Measurements from ENCODE around the gene SCAMP2.

GRCh38 chr15:74816624-74817369 is 56.4 kb downstream of the SCAMP2 start:
- TF ChIP-seq SP1 (IDR thresholded peaks at IDR 0.05; ENCODE audit: low read depth), result no peak
- no peak for TF ChIP-seq ELF1 (IDR thresholded peaks at IDR 0.05; ENCODE audit: borderline replicate concordance, low read depth)
- no peak for TF ChIP-seq EZH2 (IDR thresholded peaks at IDR 0.05)
- TF ChIP-seq CTCF (IDR thresholded peaks at IDR 0.05 in 2 of 3, conservative IDR thresholded peaks at IDR 0.05 in 1 of 3; ENCODE audit: borderline replicate concordance in 1 of 3, insufficient read depth in 1 of 3, low read depth in 2 of 3, low read length in 2 of 3), result no peak
- no peak for TF ChIP-seq POLR2A (IDR thresholded peaks at IDR 0.05; ENCODE audit: borderline replicate concordance, extremely low read depth, insufficient read depth, insufficient read length)
- TF ChIP-seq POLR2AphosphoS5 (IDR thresholded peaks at IDR 0.05; ENCODE audit: low read depth, low read length), result no peak
- no peak for TF ChIP-seq MAX (IDR thresholded peaks at IDR 0.05)
- no peak for TF ChIP-seq CEBPB (IDR thresholded peaks at IDR 0.05; ENCODE audit: low read depth)
- no peak for TF ChIP-seq ZFX (IDR thresholded peaks at IDR 0.05)

Measured in HCT116 (cell line).